ENCODE measurements around the gene ITPRID2.

DNA sequence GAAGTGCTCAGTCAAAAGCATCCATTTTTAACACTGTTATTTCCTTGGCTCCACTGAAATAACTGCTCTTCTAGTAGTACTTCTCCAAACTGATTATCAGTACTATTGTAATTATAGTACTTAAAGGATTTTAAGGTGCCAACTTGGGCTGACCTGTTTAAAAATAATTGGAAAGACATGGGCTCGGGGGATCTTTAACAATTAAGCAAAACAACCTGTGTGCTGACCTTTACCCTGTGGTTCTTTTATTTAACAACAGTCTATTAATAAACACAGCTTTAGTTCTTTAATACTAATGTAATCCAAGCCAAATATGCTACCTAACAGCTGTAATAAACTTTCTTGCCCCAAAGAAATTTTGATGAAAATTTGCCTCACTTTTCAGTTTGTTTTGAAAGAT is 6.9 kb upstream of the ITPRID2 start:
- TF ChIP-seq, protein P1, sequence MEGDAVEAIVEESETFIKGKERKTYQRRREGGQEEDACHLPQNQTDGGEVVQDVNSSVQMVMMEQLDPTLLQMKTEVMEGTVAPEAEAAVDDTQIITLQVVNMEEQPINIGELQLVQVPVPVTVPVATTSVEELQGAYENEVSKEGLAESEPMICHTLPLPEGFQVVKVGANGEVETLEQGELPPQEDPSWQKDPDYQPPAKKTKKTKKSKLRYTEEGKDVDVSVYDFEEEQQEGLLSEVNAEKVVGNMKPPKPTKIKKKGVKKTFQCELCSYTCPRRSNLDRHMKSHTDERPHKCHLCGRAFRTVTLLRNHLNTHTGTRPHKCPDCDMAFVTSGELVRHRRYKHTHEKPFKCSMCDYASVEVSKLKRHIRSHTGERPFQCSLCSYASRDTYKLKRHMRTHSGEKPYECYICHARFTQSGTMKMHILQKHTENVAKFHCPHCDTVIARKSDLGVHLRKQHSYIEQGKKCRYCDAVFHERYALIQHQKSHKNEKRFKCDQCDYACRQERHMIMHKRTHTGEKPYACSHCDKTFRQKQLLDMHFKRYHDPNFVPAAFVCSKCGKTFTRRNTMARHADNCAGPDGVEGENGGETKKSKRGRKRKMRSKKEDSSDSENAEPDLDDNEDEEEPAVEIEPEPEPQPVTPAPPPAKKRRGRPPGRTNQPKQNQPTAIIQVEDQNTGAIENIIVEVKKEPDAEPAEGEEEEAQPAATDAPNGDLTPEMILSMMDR (IDR thresholded peaks at IDR 0.05; ENCODE audit: low read depth, low read length) = no peak
- no peak for TF ChIP-seq EZH2phosphoT487 (IDR thresholded peaks at IDR 0.05; ENCODE audit: low read depth)
